ENCODE results near the gene ATG2B. TPM values are rescaled to one million over a fixed set of nuclear protein-coding genes. Genes with fewer than 3 reads are reported as not detected.

Gene ATG2B
- polyA plus RNA-seq, 3 donors = 0.94 to 6.7 (median 1.3) TPM

DNA sequence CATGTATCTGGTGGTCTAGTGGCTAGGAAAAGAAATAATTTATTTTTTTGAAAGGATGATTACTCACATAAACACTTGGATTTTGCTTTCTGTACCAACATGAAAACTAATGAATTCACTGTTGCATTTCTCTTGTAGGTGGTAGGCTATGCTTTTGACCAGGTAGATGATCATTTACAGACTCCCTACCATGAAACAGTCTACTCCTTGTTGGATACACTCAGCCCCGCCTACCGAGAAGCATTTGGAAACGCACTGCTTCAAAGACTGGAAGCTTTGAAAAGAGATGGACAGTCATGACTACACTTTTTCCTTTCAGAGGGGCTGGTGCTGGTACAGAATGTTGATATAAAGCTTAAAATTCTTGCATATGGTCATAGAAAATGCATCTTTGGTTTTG lies 22.2 kb upstream of the ATG2B start:
- DNase-seq = no peak
- Histone ChIP-seq H3K27ac (ENCODE audit: low read depth in 1 of 2, low read length in 2 of 2) (no peak overlapping the region), H3K4me2 (replicated peaks; ENCODE audit: extremely low read depth, low read length, poor library complexity, severe bottlenecking) (no peak overlapping the region), H3K9ac (ENCODE audit: insufficient read depth, low read length, poor library complexity, severe bottlenecking) (no peak overlapping the region), H3K36me3 (replicated peaks in 1 of 2; ENCODE audit: control insufficient read depth in 1 of 2, insufficient read depth in 2 of 2, low read length in 2 of 2) (peaks cover 28 to 45% of the 10 kb centered on the region in 2 donors), H3K4me1 (ENCODE audit: control insufficient read depth in 1 of 2, insufficient read depth in 2 of 2, low read length in 2 of 2) (no peaks in the 10 kb centered on the region), H2AFZ (ENCODE audit: insufficient read depth, low read depth, low read length, poor library complexity, severe bottlenecking) (no peak overlapping the region), H3K79me2 (ENCODE audit: insufficient read depth, low read length) (no peaks in the 10 kb centered on the region), H3K27me3 (ENCODE audit: control insufficient read depth in 2 of 2, insufficient read depth in 2 of 2, low read length in 2 of 2) (peaks cover 4 to 6% of the 10 kb centered on the region in 2 donors), H3K4me3 (replicated peaks in 1 of 3; ENCODE audit: low read depth in 2 of 3, low read length in 3 of 3) (no peak overlapping the region), H4K20me1 (ENCODE audit: insufficient read depth, low read length) (no peaks in the 10 kb centered on the region), H3K9me3 (replicated peaks in 1 of 2; ENCODE audit: control insufficient read depth in 1 of 2, insufficient read depth in 1 of 2, low read length in 2 of 2) (no peaks in the 10 kb centered on the region)
- Mint-ChIP-seq H3K36me3 (peaks cover 25 to 32% of the 10 kb centered on the region in 2 donors), H3K4me1 (no peaks in the 10 kb centered on the region), H3K4me3 (no peak overlapping the region), H3K27ac (no peak overlapping the region), H3K9me3 (no peaks in the 10 kb centered on the region), H3K27me3 (ENCODE audit: low read depth in 3 of 3) (peaks cover 8 to 10% (median 9%) of the 10 kb centered on the region in 3 donors)
- TF ChIP-seq, protein P1, sequence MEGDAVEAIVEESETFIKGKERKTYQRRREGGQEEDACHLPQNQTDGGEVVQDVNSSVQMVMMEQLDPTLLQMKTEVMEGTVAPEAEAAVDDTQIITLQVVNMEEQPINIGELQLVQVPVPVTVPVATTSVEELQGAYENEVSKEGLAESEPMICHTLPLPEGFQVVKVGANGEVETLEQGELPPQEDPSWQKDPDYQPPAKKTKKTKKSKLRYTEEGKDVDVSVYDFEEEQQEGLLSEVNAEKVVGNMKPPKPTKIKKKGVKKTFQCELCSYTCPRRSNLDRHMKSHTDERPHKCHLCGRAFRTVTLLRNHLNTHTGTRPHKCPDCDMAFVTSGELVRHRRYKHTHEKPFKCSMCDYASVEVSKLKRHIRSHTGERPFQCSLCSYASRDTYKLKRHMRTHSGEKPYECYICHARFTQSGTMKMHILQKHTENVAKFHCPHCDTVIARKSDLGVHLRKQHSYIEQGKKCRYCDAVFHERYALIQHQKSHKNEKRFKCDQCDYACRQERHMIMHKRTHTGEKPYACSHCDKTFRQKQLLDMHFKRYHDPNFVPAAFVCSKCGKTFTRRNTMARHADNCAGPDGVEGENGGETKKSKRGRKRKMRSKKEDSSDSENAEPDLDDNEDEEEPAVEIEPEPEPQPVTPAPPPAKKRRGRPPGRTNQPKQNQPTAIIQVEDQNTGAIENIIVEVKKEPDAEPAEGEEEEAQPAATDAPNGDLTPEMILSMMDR (IDR thresholded peaks at IDR 0.05) = no peak
- WGBS (ENCODE audit: insufficient coverage) = 100% methylated on average over 3 of the region's 3 CpGs
- intact Hi-C loops (cut with micrococcal nuclease) = no loop called here

DNA sequence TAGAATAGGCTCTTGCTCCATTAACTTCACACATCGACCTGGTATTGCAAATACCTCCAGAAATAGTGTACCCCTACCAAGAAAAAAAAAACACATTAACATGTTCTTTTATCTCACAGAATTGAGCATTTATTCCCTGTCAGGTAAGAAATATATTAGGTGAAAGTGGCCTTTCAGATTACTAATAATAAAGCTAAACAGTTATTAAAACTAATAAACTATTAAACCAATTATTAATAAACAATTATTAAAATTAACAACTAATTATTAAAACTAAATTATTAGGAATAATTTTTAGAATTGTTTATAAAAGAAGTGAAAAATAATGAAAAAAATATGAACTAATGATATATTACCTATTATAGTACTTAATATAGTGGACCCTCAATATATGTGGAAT lies 21.6 kb upstream of the ATG2B start:
- H3K4me3 ChIP-seq (replicated peaks in 1 of 3; ENCODE audit: low read depth in 2 of 3, low read length in 3 of 3) = no peak overlapping the region
- peaks cover 28 to 45% of the 10 kb centered on the region in 2 donors for H3K36me3 ChIP-seq (replicated peaks in 1 of 2; ENCODE audit: control insufficient read depth in 1 of 2, insufficient read depth in 2 of 2, low read length in 2 of 2)
- no CpG with 5 or more reads among the region's 1 CpG for WGBS (ENCODE audit: insufficient coverage)
- peaks cover 3% of the 10 kb centered on the region in 3 donors for H3K27me3 Mint-ChIP-seq (ENCODE audit: low read depth in 3 of 3)
- no peak overlapping the region for H3K4me2 ChIP-seq (replicated peaks; ENCODE audit: extremely low read depth, low read length, poor library complexity, severe bottlenecking)
- no peaks in the 10 kb centered on the region for H3K9me3 Mint-ChIP-seq
- H3K79me2 ChIP-seq (ENCODE audit: insufficient read depth, low read length) = no peaks in the 10 kb centered on the region
- H3K27ac ChIP-seq (ENCODE audit: low read depth in 1 of 2, low read length in 2 of 2) = no peak overlapping the region
- H2AFZ ChIP-seq (ENCODE audit: insufficient read depth, low read depth, low read length, poor library complexity, severe bottlenecking) = no peak overlapping the region
- TF ChIP-seq, protein P1 (IDR thresholded peaks at IDR 0.05) = no peak
- no peak overlapping the region for H3K4me3 Mint-ChIP-seq
- no peaks in the 10 kb centered on the region for H3K9me3 ChIP-seq (replicated peaks in 1 of 2; ENCODE audit: control insufficient read depth in 1 of 2, insufficient read depth in 1 of 2, low read length in 2 of 2)
- no peak overlapping the region for H3K9ac ChIP-seq (ENCODE audit: insufficient read depth, low read length, poor library complexity, severe bottlenecking)
- no peaks in the 10 kb centered on the region for H3K4me1 ChIP-seq (ENCODE audit: control insufficient read depth in 1 of 2, insufficient read depth in 2 of 2, low read length in 2 of 2)
- no peaks in the 10 kb centered on the region for H4K20me1 ChIP-seq (ENCODE audit: insufficient read depth, low read length)
- no peaks in the 10 kb centered on the region for H3K27me3 ChIP-seq (ENCODE audit: control insufficient read depth in 2 of 2, insufficient read depth in 2 of 2, low read length in 2 of 2)
- H3K4me1 Mint-ChIP-seq = no peaks in the 10 kb centered on the region
- peaks cover 25 to 32% of the 10 kb centered on the region in 2 donors for H3K36me3 Mint-ChIP-seq
- no peak overlapping the region for H3K27ac Mint-ChIP-seq
- intact Hi-C loops (cut with micrococcal nuclease) = no loop called here
- DNase-seq = no peak
